Uterus (tissue), 2 donors: ENCODE measurements around the gene RIPOR3.

Source experiments
- POLR2A ChIP-seq, 2 donors: fragments of 450-650 bp; IDR thresholded peaks; one replicate each; pipeline ENCODE4 v1.6.1; 2016; ENCODE audit warnings: antibody characterized with exemption in 2 of 2, mild to moderate bottlenecking in 1 of 2, moderate library complexity in 1 of 2
- TF ChIP-seq, protein P1 (sequence below), 4 experiments: fragments of 200-600 bp in 2 of 4; fragments of 450-650 bp in 2 of 4; sonication (generic) in 2 of 4; IDR thresholded peaks; one replicate each; pipeline ENCODE4 v1.5.1; 2016 to 2019; ENCODE audit warnings: antibody characterized with exemption in 4 of 4, mild to moderate bottlenecking in 2 of 4, moderate library complexity in 1 of 4

DNA sequence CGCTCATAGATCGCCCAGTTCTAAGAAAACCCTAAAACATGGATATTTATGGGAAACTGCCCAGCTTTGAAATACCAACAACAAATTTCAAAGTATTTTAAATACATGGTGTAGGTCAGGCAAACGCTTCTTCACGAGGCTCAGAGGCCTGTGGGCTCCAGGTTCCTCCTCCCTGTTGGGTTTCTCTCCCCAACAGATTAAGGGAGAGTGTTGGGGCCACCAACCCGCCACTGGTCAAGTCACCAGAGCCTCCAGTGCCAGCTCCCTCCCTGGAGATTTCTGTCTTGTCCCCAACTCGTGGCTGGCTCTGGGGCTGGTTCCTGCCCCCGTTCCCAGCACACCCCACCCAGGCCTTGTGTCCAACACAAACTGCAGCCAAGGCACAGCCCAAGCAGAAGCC, 93.3 kb downstream of the RIPOR3 start:
- TF ChIP-seq, protein P1, sequence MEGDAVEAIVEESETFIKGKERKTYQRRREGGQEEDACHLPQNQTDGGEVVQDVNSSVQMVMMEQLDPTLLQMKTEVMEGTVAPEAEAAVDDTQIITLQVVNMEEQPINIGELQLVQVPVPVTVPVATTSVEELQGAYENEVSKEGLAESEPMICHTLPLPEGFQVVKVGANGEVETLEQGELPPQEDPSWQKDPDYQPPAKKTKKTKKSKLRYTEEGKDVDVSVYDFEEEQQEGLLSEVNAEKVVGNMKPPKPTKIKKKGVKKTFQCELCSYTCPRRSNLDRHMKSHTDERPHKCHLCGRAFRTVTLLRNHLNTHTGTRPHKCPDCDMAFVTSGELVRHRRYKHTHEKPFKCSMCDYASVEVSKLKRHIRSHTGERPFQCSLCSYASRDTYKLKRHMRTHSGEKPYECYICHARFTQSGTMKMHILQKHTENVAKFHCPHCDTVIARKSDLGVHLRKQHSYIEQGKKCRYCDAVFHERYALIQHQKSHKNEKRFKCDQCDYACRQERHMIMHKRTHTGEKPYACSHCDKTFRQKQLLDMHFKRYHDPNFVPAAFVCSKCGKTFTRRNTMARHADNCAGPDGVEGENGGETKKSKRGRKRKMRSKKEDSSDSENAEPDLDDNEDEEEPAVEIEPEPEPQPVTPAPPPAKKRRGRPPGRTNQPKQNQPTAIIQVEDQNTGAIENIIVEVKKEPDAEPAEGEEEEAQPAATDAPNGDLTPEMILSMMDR (IDR thresholded peaks at IDR 0.05), result no peak
- TF ChIP-seq POLR2A (IDR thresholded peaks at IDR 0.05), result no peak
